HG02763 (cell line): ENCODE data around the gene NAT16.
A peak's percentile ranks its signal among the peaks of the same experiment; 100 is the strongest.
"Not testable (repeated sequence)": the region's sequence is repeated elsewhere in the genome, so short reads cannot be mapped to it uniquely, and the experiment has no call there.

Experiments used
- ATAC-seq: cut with Tn5 transposase; IDR thresholded peaks from one replicate; pipeline ENCODE4 v1.9.1; 2021; ENCODE audit warnings: mild to moderate bottlenecking, moderate library complexity; ENCODE audit not compliant: unreplicated experiment

NAT16 gene

GRCh38 chr7:101161692-101162471 is 18.2 kb downstream of the NAT16 start:
- no peak for ATAC-seq

- ATAC-seq, result no peak
Observed at GRCh38 chr7:101160910-101161309, 19.2 kb downstream of the NAT16 start.

GRCh38 chr7:101159696-101160674 is 20.1 kb downstream of the NAT16 start:
- ATAC-seq, result no peak

GRCh38 chr7:101156866-101157589 is 23.1 kb downstream of the NAT16 start:
- no peak for ATAC-seq

GRCh38 chr7:101156277-101156676 is 23.8 kb downstream of the NAT16 start:
- ATAC-seq, result no peak

GRCh38 chr7:101155303-101155702 is 24.8 kb downstream of the NAT16 start:
- no peak for ATAC-seq

GRCh38 chr7:101154693-101155102 is 25.4 kb downstream of the NAT16 start:
- peak; percentile 23 for ATAC-seq

- peak; percentile 86 for ATAC-seq
Observed at GRCh38 chr7:101153969-101154692, 26.0 kb downstream of the NAT16 start, which contains the start of gene AP1S1. Gene AP1S1, plus strand, starts transcription at chr7:101154476. Its CDS starts 39 bp downstream, at chr7:101154515.

- ATAC-seq, result no peak
Observed at GRCh38 chr7:101151908-101152651, 28.0 kb downstream of the NAT16 start.

GRCh38 chr7:101140746-101141382 is 39.2 kb downstream of the NAT16 start:
- no peak for ATAC-seq

- no peak for ATAC-seq
Observed at GRCh38 chr7:101140339-101140699, 39.8 kb downstream of the NAT16 start.

- ATAC-seq, result peak; percentile 57
Observed at GRCh38 chr7:101138213-101138870, 41.8 kb downstream of the NAT16 start.

- no peak for ATAC-seq
Observed at GRCh38 chr7:101137651-101138212, 42.4 kb downstream of the NAT16 start.

- ATAC-seq, result no peak
Observed at GRCh38 chr7:101134399-101134980, 45.6 kb downstream of the NAT16 start.

- ATAC-seq, result no peak
Observed at GRCh38 chr7:101133621-101134398, 46.3 kb downstream of the NAT16 start.

- not testable (repeated sequence) for ATAC-seq
Observed at GRCh38 chr7:101132626-101133600, 47.2 kb downstream of the NAT16 start.
